C4-2B (cell line): ENCODE data around the gene SPANXA1.

Experiments
- ZFX ChIP-seq: fragments of 450-650 bp; IDR thresholded peaks from 2 replicates; pipeline ENCODE4 v1.6.1; 2017
- TF ChIP-seq, protein P1 (sequence below): fragments of 450-650 bp; conservative IDR thresholded peaks from 2 replicates; pipeline ENCODE4 v1.5.1; 2017; ENCODE audit warnings: mild to moderate bottlenecking

DNA sequence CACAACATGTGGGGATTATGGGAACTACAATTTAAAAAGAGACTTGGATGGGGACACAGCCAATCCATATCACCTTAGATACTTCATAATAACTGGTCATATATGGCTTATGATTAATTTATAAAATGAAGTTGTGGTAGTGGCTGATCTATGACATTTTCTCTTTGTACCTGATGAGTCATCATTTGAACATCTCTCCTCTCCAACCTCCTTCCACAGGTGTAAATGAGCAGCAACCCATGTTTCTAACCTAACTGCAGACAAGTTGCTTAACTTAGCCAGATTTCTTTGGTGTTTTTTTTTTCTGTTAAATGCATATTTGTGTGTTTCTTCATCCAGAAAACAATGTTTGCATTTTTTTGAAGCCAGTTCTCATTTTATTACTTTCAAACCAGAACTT is 47.6 kb upstream of the SPANXA1 start:
- TF ChIP-seq, protein P1, sequence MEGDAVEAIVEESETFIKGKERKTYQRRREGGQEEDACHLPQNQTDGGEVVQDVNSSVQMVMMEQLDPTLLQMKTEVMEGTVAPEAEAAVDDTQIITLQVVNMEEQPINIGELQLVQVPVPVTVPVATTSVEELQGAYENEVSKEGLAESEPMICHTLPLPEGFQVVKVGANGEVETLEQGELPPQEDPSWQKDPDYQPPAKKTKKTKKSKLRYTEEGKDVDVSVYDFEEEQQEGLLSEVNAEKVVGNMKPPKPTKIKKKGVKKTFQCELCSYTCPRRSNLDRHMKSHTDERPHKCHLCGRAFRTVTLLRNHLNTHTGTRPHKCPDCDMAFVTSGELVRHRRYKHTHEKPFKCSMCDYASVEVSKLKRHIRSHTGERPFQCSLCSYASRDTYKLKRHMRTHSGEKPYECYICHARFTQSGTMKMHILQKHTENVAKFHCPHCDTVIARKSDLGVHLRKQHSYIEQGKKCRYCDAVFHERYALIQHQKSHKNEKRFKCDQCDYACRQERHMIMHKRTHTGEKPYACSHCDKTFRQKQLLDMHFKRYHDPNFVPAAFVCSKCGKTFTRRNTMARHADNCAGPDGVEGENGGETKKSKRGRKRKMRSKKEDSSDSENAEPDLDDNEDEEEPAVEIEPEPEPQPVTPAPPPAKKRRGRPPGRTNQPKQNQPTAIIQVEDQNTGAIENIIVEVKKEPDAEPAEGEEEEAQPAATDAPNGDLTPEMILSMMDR = no peak
- TF ChIP-seq ZFX = no peak
